GM12878 (cell line): ENCODE data around the gene HOXB3. TPM values are rescaled to one million over a fixed set of nuclear protein-coding genes. Genes with fewer than 3 reads are reported as not detected.

Experiments
- ATAC-seq: fragments of 200-7000 bp; cut with Tn5 transposase; 3 replicates; pipeline ENCODE4 v1.9.1; 2020; ENCODE audit warnings: mild to moderate bottlenecking, moderate library complexity
- BruUV-seq: library from RNA; stranded (reverse); fragments of 400-500 nt; replicated peaks from 2 replicates; lab custom pipeline; 2021; lab: Mats Ljungman, UMichigan
- CTCF ChIA-PET: fragments of 300-600 bp; sonication (Branson Sonifier 250); formaldehyde crosslinking; extraction: SDS; loops from one replicate; lab custom pipeline; 2021; ENCODE audit warnings: inconsistent platforms; lab: Yijun Ruan, JAX
- POLR2A ChIA-PET: fragments of 350-600 bp; formaldehyde crosslinking; extraction: SDS; loops from one replicate; lab custom pipeline; 2021; ENCODE audit warnings: inconsistent platforms; lab: Charles Lee
- RAD21 ChIA-PET: fragments of 300-600 bp; sonication (Branson Sonifier 250); formaldehyde crosslinking; loops from one replicate; lab custom pipeline; 2023; ENCODE audit warnings: antibody characterized with exemption; ENCODE audit not compliant: unreplicated experiment; lab: Charles Lee
- SMC1A ChIA-PET: fragments of 300-600 bp; sonication (Branson Sonifier 250); formaldehyde crosslinking; loops from one replicate; lab custom pipeline; 2023; ENCODE audit not compliant: unreplicated experiment, uncharacterized antibody; lab: Charles Lee
- DNase-seq: peaks from one replicate; pipeline ENCODE4 v3.0.0-alpha.2; 2011; ENCODE audit warnings: low read depth, low spot score
- FAIRE-seq: peaks from 3 replicates; lab custom pipeline; 2011; peaks lifted over from hg19 to GRCh38; lab: Jason Lieb, UNC
- H2AFZ ChIP-seq: 2 replicates; pipeline ENCODE4 v1.6.0; 2011; ENCODE audit warnings: low read depth, low read length, control low read depth; ENCODE audit not compliant: control insufficient read depth
- H3K27ac ChIP-seq: 2 replicates; pipeline ENCODE4 v1.5.1; 2011; ENCODE audit warnings: control low read depth; ENCODE audit not compliant: control insufficient read depth, insufficient read depth
- H3K27me3 ChIP-seq, 2 experiments: replicated peaks in 1 of 2; 2 replicates each; pipeline versions ENCODE4 v1.6.0 to v1.6.1; 2011; ENCODE audit warnings: low read length in 1 of 2; ENCODE audit not compliant: control insufficient read depth in 2 of 2, insufficient read depth in 2 of 2
- H3K36me3 ChIP-seq, 2 experiments: 2 replicates each; pipeline ENCODE4 v1.5.1; 2011; ENCODE audit warnings: low read length in 1 of 2; ENCODE audit not compliant: control insufficient read depth in 2 of 2, insufficient read depth in 2 of 2
- H3K4me1 ChIP-seq: 2 replicates; pipeline ENCODE4 v1.6.1; 2011; ENCODE audit warnings: mild to moderate bottlenecking, low read length, moderate library complexity, mixed read lengths; ENCODE audit not compliant: control insufficient read depth, insufficient read depth
- H3K4me2 ChIP-seq: 2 replicates; pipeline ENCODE4 v1.6.0; 2011; ENCODE audit warnings: control low read depth; ENCODE audit not compliant: control insufficient read depth, insufficient read depth
- H3K4me3 ChIP-seq: fragments of 200-600 bp; sonication (generic); 2 replicates; pipeline ENCODE4 v1.5.1; 2016
- H3K79me2 ChIP-seq: 2 replicates; pipeline ENCODE4 v1.6.0; 2011; ENCODE audit warnings: low read length; ENCODE audit not compliant: control insufficient read depth, insufficient read depth
- H3K9ac ChIP-seq: 2 replicates; pipeline ENCODE4 v1.8.0; 2011; ENCODE audit warnings: low read length, control low read depth, mixed read lengths; ENCODE audit not compliant: control insufficient read depth, insufficient read depth
- H3K9me3 ChIP-seq: replicated peaks from 3 replicates; pipeline ENCODE4 v1.5.1; 2011; ENCODE audit warnings: mild to moderate bottlenecking, low read length; ENCODE audit not compliant: control insufficient read depth, insufficient read depth
- H4K20me1 ChIP-seq: 2 replicates; pipeline ENCODE4 v1.6.0; 2011; ENCODE audit not compliant: control insufficient read depth, insufficient read depth
- BMI1 ChIP-seq: fragments of 450-650 bp; IDR thresholded peaks from 2 replicates; pipeline ENCODE4 v1.6.1; 2016; ENCODE audit warnings: mild to moderate bottlenecking, moderate library complexity, borderline replicate concordance
- CBX3 ChIP-seq: fragments of 200-600 bp; sonication (generic); IDR thresholded peaks from 2 replicates; pipeline ENCODE4 v1.6.1; 2016; ENCODE audit warnings: low read depth, borderline replicate concordance
- CREM ChIP-seq: IDR thresholded peaks from 2 replicates; pipeline ENCODE4 v1.6.1; 2014; ENCODE audit warnings: antibody characterized with exemption, low read depth
- DPF2 ChIP-seq: fragments of 450-650 bp; IDR thresholded peaks from 2 replicates; pipeline ENCODE4 v1.6.1; 2017; ENCODE audit warnings: mild to moderate bottlenecking
- EZH2 ChIP-seq: IDR thresholded peaks from 2 replicates; pipeline ENCODE4 v1.6.1; 2012; ENCODE audit warnings: low read depth, mild to moderate bottlenecking, control low read depth, inconsistent platforms, low read length, borderline replicate concordance; ENCODE audit not compliant: control insufficient read depth
- MTA3 ChIP-seq: IDR thresholded peaks from 2 replicates; pipeline ENCODE4 v1.6.1; 2012; ENCODE audit warnings: low read length, inconsistent platforms, borderline replicate concordance
- RCOR1 ChIP-seq: conservative IDR thresholded peaks from 2 replicates; pipeline ENCODE4 v1.6.1; 2012; ENCODE audit warnings: low read depth, low read length, improper control_type of control experiment
- RELB ChIP-seq: fragments of 450-650 bp; IDR thresholded peaks from 2 replicates; pipeline ENCODE4 v1.6.1; 2017; ENCODE audit warnings: low read depth, mild to moderate bottlenecking, moderate library complexity
- SMAD1 ChIP-seq: fragments of 450-650 bp; IDR thresholded peaks from 2 replicates; pipeline ENCODE4 v1.6.1; 2018; ENCODE audit warnings: mild to moderate bottlenecking, low read depth; ENCODE audit not compliant: partially characterized antibody
- SPI1 ChIP-seq: IDR thresholded peaks from 2 replicates; pipeline ENCODE4 v1.6.1; 2011; ENCODE audit warnings: low read depth, mild to moderate bottlenecking, low read length, moderate library complexity, borderline replicate concordance; ENCODE audit not compliant: insufficient read depth
- TCF7 ChIP-seq: IDR thresholded peaks from 2 replicates; pipeline ENCODE4 v1.6.1; 2014; ENCODE audit warnings: antibody characterized with exemption, borderline replicate concordance
- WGBS: methylation state at CpG from one replicate; pipeline ENCODE4 v1.1.6; 2016; ENCODE audit warnings: low lambda C conversion rate; ENCODE audit not compliant: insufficient replicate concordance, insufficient coverage; ENCODE audit errors: missing lambda C conversion rate; 5-methylcytosine and 5-hydroxymethylcytosine counted together
- in situ Hi-C: fragments of 300-500 bp; cut with MboI; formaldehyde crosslinking; loops from 9 replicates; pipeline ENCODE4 v1.14.3; 2018; ENCODE audit warnings: mixed read lengths
- intact Hi-C: fragments of 100-400 bp; cut with micrococcal nuclease; formaldehyde crosslinking; loops from one replicate; pipeline ENCODE4 v1.14.2; 2022; ENCODE audit not compliant: unreplicated experiment
- polyA plus RNA-seq, 11 experiments: library from polyadenylated mRNA; depleted of rRNA in 4 of 11; unstranded in 6 of 11; stranded (reverse) in 5 of 11; fragments of >200 nt; fragmentation: Nextera tagmentation in 4 of 11; fragmentation: Illumina TruSeq in 1 of 11; extraction: Ambion mirVana in 4 of 11; extraction: Trizol in 1 of 11; gene quantifications; 1 replicate in 1 of 11; 2 replicates in 10 of 11; pipeline versions ENCODE4 v1.2.1 to v1.2.3, GENCODE V29; 2011 to 2016; ENCODE audit warnings: inconsistent platforms in 2 of 11, missing spikeins in 2 of 11, low read depth in 1 of 11
- total RNA-seq, 4 experiments: library from RNA; depleted of rRNA in 3 of 4; stranded (reverse); fragments of >200 nt in 3 of 4; fragmentation: Illumina TruSeq in 1 of 4; extraction: Trizol in 1 of 4; gene quantifications; 2 replicates each; pipeline versions ENCODE4 v1.2.1 to v1.2.3, GENCODE V29; 2013 to 2021
- TF ChIP-seq, protein P1 (sequence below): fragments of 450-650 bp; IDR thresholded peaks from 2 replicates; pipeline ENCODE4 v1.6.1; 2016; ENCODE audit warnings: mild to moderate bottlenecking
- TF ChIP-seq, protein P2 (sequence below): fragments of 450-650 bp; formaldehyde crosslinking; IDR thresholded peaks from 2 replicates; pipeline ENCODE4 v1.5.0; 2022; ENCODE audit warnings: mild to moderate bottlenecking, missing genetic modification characterization

The HOXB3 gene
- total and polyA plus RNA-seq, 10 of the 15 experiments (the other 5 are each of a cell fraction or from before 2014, with no cell fraction given) = 0.19 to 7.7 (median 2.9) TPM

- TF ChIP-seq, protein P1, sequence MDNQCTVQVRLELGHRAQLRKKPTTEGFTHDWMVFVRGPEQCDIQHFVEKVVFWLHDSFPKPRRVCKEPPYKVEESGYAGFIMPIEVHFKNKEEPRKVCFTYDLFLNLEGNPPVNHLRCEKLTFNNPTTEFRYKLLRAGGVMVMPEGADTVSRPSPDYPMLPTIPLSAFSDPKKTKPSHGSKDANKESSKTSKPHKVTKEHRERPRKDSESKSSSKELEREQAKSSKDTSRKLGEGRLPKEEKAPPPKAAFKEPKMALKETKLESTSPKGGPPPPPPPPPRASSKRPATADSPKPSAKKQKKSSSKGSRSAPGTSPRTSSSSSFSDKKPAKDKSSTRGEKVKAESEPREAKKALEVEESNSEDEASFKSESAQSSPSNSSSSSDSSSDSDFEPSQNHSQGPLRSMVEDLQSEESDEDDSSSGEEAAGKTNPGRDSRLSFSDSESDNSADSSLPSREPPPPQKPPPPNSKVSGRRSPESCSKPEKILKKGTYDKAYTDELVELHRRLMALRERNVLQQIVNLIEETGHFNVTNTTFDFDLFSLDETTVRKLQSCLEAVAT = no peak
- no peak for TF ChIP-seq DPF2
- no peak for TF ChIP-seq CREM
- no peak for TF ChIP-seq TCF7
Measured at GRCh38 chr17:48526608-48527546, 63.2 kb downstream of the HOXB3 start (continued).

- CTCF ChIA-PET = interaction anchor here (0.9 to 1.6 kb wide), 9 partner anchors 9 to 171 kb away, joined by 3 to 6 read pairs (median 3); partner anchors contain the start of gene HOXB5
- no peaks in the 10 kb centered on the region for H3K79me2 ChIP-seq
- H3K9ac ChIP-seq = no peak overlapping the region
- no peaks in the 10 kb centered on the region for H3K9me3 ChIP-seq
- no TSS peak for BruUV-seq
- intact Hi-C loops (no loop called here), in situ Hi-C loops (no loop called here)
- H3K27me3 ChIP-seq = 0 out of 4 replicates have a peak, but pooled peaks cover 0 to 3% of the 10 kb centered on the region in 2 experiments
- RAD21 ChIA-PET = no interaction called here
- POLR2A ChIA-PET = no interaction called here
- SMC1A ChIA-PET = interaction anchor here (1.3 to 1.8 kb wide), 2 partner anchors 11 to 14 kb away, joined by 4 to 7 read pairs; no protein-coding TSS in a partner anchor
- H3K27ac ChIP-seq = no peak overlapping the region
- no peaks in the 10 kb centered on the region for H3K36me3 ChIP-seq
- no peak overlapping the region for H3K4me2 ChIP-seq
- no peak overlapping the region for H3K4me3 ChIP-seq
- peaks cover 4% of the 10 kb centered on the region for H3K4me1 ChIP-seq
- ATAC-seq = no peak
- no peak for FAIRE-seq
- no peaks in the 10 kb centered on the region for H4K20me1 ChIP-seq
- no peak overlapping the region for H2AFZ ChIP-seq
- WGBS = 34% methylated on average over 6 of the region's 6 CpGs
- no peak for DNase-seq
- TF ChIP-seq RELB = no peak
- no peak for TF ChIP-seq CREM
- TF ChIP-seq SPI1 = no peak
- TF ChIP-seq, protein P2, sequence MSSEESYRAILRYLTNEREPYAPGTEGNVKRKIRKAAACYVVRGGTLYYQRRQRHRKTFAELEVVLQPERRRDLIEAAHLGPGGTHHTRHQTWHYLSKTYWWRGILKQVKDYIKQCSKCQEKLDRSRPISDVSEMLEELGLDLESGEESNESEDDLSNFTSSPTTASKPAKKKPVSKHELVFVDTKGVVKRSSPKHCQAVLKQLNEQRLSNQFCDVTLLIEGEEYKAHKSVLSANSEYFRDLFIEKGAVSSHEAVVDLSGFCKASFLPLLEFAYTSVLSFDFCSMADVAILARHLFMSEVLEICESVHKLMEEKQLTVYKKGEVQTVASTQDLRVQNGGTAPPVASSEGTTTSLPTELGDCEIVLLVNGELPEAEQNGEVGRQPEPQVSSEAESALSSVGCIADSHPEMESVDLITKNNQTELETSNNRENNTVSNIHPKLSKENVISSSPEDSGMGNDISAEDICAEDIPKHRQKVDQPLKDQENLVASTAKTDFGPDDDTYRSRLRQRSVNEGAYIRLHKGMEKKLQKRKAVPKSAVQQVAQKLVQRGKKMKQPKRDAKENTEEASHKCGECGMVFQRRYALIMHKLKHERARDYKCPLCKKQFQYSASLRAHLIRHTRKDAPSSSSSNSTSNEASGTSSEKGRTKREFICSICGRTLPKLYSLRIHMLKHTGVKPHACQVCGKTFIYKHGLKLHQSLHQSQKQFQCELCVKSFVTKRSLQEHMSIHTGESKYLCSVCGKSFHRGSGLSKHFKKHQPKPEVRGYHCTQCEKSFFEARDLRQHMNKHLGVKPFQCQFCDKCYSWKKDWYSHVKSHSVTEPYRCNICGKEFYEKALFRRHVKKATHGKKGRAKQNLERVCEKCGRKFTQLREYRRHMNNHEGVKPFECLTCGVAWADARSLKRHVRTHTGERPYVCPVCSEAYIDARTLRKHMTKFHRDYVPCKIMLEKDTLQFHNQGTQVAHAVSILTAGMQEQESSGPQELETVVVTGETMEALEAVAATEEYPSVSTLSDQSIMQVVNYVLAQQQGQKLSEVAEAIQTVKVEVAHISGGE (CRISPR knock-in tag) = no peak
- no peak for TF ChIP-seq MTA3
- TF ChIP-seq RCOR1 = no peak
- no peak for TF ChIP-seq SMAD1
- no peak for TF ChIP-seq EZH2
- TF ChIP-seq CBX3 = no peak
- no peak for TF ChIP-seq BMI1
Measured at GRCh38 chr17:48523010-48523409, 67.0 kb downstream of the HOXB3 start.
